Prostate gland (tissue), 2 donors: ENCODE results near the gene EIF3I. TPM values are rescaled to one million over a fixed set of nuclear protein-coding genes. Genes with fewer than 3 reads are reported as not detected.
A peak's percentile ranks its signal among the peaks of the same experiment; 100 is the strongest.

ENCODE experiments used
- DNase-seq: peaks from one replicate; pipeline ENCODE4 v3.0.0-alpha.2; 2019; ENCODE audit warnings: low spot score
- H3K27ac ChIP-seq, 2 donors: fragments of 200-600 bp; sonication (generic); 2 replicates each; pipeline ENCODE4 v1.5.1; 2017 to 2019
- H3K27me3 ChIP-seq: fragments of 200-600 bp; sonication (generic); replicated peaks from 2 replicates; pipeline ENCODE4 v1.5.1; 2019; ENCODE audit not compliant: insufficient read depth
- H3K36me3 ChIP-seq, 2 donors: fragments of 200-600 bp; sonication (generic); 1 replicate in 1 of 2; 2 replicates in 1 of 2; pipeline versions ENCODE4 v1.5.1 to v1.8.1; 2017 to 2019
- H3K4me1 ChIP-seq: fragments of 200-600 bp; sonication (generic); replicated peaks from 2 replicates; pipeline ENCODE4 v1.5.1; 2019
- H3K4me3 ChIP-seq, 2 donors: fragments of 200-600 bp; sonication (generic); 2 replicates each; pipeline ENCODE4 v1.5.1; 2017 to 2019
- H3K9me3 ChIP-seq: fragments of 200-600 bp; sonication (generic); 2 replicates; pipeline ENCODE4 v1.5.1; 2017
- POLR2A ChIP-seq: fragments of 450-650 bp; IDR thresholded peaks from one replicate; pipeline ENCODE4 v1.6.1; 2016; ENCODE audit warnings: antibody characterized with exemption, mild to moderate bottlenecking
- POLR2AphosphoS5 ChIP-seq: sonication (generic); formaldehyde crosslinking; IDR thresholded peaks from one replicate; pipeline ENCODE4 v1.6.1; 2017; ENCODE audit warnings: antibody characterized with exemption
- WGBS: methylation state at CpG from one replicate; pipeline ENCODE4 v1.1.5; 2018; 5-methylcytosine and 5-hydroxymethylcytosine counted together
- intact Hi-C: fragments of 100-400 bp; cut with DNase I; formaldehyde crosslinking; loops from one replicate; pipeline ENCODE4 v1.14.2; 2022
- total RNA-seq, 2 donors: library from RNA; depleted of rRNA; stranded (reverse); fragments of >200 nt; gene quantifications; one replicate each; pipeline ENCODE4 v1.1.0, GENCODE V29; 2016
- TF ChIP-seq, protein P1 (sequence below), 4 experiments: fragments of 200-600 bp in 2 of 4; fragments of 450-650 bp in 2 of 4; sonication (generic) in 2 of 4; IDR thresholded peaks; 1 replicate in 3 of 4; 2 replicates in 1 of 4; pipeline ENCODE4 v1.5.1; 2016 to 2019; ENCODE audit warnings: antibody characterized with exemption in 4 of 4, mild to moderate bottlenecking in 2 of 4, moderate library complexity in 2 of 4

EIF3I gene
- total RNA-seq, 2 donors from 2014 or later, result 158 to 181 TPM

DNA sequence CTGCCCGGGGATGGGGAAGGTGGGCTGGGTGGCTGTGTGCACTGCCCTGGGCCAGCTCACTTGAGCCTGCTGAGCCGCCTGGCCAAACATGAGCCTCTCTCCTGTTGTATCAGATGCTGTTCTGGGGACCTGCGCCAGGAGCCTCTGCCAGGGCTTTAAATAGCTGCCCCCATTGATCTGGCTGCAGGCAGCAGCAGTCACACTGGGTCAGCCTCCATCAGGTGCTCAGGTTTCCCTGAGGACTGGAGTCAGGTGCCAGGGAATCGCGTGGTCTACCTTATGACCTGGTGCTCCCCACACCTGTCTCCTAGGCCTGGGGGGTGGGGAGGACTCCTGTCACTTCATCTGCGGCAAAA, 22.5 kb upstream of the EIF3I start:
- no peak overlapping the region for H3K4me3 ChIP-seq
- DNase-seq, result no peak

DNA sequence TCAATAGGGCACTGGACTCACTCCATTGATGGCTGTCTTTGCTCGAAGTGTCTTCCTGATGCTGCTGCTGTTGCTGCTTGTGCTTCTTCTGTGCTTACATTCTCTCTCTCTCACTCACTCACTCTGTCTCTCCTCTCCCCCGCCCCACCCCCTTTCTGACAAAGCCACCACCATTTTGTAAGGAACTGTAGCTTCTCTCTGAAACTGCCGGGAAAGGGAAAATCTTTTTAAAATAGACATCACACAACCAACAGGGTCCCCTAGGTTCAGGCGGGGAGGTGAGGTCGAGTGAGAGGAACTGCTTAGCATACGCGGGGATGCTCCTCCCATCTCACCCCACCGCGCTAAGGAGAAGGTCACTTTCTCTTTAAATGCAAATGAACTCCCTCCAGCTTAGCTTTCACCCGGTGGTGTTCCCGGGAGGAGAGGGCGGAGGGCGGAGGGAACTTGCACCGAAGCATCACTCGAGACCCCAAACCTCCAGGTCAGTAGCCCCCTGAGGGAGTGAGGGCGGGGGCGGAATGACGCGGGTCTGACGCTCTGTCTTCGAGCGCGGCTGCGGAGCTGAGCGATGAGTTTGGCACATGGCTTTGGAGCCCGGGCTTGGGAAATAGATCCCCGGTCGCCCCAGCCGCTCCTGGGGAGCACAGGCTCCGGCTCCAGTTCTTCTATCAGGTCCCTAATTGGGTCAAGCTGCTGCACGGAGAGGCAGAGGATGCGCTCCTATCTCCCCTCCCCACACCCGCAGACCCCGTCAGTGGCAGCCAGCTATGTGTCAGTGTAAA, 21.8 kb upstream of the EIF3I start, which contains the start of gene CCDC28B:
CCDC28B (plus strand) TSS at position 370 of the 785 bp plus-strand sequence. CDS start 1,341 bp downstream, outside the sequence.
- Histone ChIP-seq H3K27me3 (no peaks in the 10 kb centered on the region), H3K4me1 (peaks cover 4% of the 10 kb centered on the region), H3K4me3 (peak within 1 kb of the TSS; percentile 52 to 53), H3K27ac (peak within 1 kb of the TSS; percentile 75), H3K36me3 (peaks cover 1 to 6% of the 10 kb centered on the region in 2 donors), H3K9me3 (no peaks in the 10 kb centered on the region)
- DNase-seq, result peak; percentile 33
- intact Hi-C loops, result no loop called here
- TF ChIP-seq, protein P1, sequence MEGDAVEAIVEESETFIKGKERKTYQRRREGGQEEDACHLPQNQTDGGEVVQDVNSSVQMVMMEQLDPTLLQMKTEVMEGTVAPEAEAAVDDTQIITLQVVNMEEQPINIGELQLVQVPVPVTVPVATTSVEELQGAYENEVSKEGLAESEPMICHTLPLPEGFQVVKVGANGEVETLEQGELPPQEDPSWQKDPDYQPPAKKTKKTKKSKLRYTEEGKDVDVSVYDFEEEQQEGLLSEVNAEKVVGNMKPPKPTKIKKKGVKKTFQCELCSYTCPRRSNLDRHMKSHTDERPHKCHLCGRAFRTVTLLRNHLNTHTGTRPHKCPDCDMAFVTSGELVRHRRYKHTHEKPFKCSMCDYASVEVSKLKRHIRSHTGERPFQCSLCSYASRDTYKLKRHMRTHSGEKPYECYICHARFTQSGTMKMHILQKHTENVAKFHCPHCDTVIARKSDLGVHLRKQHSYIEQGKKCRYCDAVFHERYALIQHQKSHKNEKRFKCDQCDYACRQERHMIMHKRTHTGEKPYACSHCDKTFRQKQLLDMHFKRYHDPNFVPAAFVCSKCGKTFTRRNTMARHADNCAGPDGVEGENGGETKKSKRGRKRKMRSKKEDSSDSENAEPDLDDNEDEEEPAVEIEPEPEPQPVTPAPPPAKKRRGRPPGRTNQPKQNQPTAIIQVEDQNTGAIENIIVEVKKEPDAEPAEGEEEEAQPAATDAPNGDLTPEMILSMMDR (IDR thresholded peaks at IDR 0.05), result no peak
- TF ChIP-seq POLR2AphosphoS5, result peak; percentile 46
- WGBS, result 1% methylated on average over 34 of the region's 34 CpGs

More for the DNA sequence above, 22.5 kb upstream of the EIF3I start:
- Histone ChIP-seq H3K36me3 (peaks cover 8 to 12% of the 10 kb centered on the region in 2 donors), H3K27me3 (no peaks in the 10 kb centered on the region), H3K27ac (peak overlapping the region; percentile 75), H3K9me3 (no peaks in the 10 kb centered on the region), H3K4me1 (peaks cover 4% of the 10 kb centered on the region)
- no peak for TF ChIP-seq POLR2AphosphoS5
- TF ChIP-seq, protein P1 (IDR thresholded peaks at IDR 0.05), result no peak
- TF ChIP-seq POLR2A, result no peak
- 15% methylated on average over 6 of the region's 6 CpGs for WGBS
- intact Hi-C loops, result no loop called here

DNA sequence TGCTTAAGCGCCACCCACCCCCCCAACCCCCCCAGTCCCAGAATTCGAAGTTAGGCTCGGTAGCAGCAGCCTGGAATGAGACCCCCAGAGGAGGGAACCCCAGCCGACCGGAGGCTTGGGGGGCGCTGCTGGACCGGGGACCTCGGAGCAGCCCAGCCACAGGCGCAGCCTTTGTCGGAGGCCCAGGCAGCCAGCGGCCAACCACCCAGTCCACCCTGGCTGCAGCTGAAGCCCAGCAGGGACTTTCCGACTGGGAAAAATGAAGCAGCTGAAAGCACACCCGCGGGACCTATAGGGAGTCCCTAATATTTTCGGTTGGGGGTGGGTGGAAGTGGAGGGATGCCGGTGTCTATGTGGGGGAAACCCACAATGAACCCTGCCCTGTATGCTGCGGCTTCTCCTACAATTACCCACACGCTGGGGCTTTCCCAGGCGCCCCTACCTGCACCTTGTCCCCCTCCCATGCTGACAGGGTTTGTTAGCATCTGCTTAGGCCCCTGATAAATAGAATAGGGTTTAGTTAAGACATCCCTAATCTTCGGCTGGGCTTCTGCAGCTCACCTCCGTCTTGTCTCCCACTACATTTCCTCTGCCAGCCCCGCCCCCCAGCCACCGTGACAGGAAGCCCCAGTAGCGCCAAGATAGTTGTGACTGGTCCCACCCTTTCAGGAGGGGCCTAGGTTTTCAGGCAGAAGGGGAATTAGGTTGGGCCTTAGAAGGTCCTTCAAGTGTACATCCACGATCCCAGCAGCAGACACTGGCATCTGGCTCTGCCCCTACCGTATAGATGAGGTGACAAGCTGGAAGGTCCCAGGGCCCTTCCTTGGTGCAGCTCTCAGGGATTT, 21.0 kb upstream of the EIF3I start:
- Histone ChIP-seq H3K4me3 (peak overlapping the region; percentile 52 to 53), H3K27me3 (no peaks in the 10 kb centered on the region), H3K27ac (peak overlapping the region; percentile 75), H3K9me3 (no peaks in the 10 kb centered on the region), H3K36me3 (no peaks in the 10 kb centered on the region), H3K4me1 (peaks cover 8% of the 10 kb centered on the region)
- 2% methylated on average over 19 of the region's 26 CpGs for WGBS
- TF ChIP-seq, protein P1 (IDR thresholded peaks at IDR 0.05), result no peak
- TF ChIP-seq POLR2AphosphoS5, result peak; percentile 7
- intact Hi-C loops, result no loop called here
- peak; percentile 46 for DNase-seq

DNA sequence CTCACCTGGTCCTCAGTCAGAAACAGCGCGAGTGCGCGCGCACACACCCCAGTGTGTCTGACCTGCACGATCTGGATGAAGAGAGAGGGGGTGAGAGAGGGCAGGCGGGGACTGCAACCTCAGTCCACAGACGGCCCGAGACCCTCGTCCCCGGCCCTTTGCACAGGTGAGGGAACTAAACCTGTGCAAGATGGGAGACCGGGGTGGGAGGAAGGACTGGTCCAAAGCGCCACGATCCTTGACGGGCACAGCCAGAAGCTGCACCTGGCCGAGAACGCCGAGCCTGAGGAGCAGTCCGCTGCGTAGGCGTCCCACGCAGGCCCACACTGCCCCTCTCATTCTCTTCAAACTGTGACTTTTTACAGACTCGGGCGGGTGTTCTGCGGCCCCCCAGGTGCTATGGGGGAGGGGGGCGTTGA, 17.3 kb upstream of the EIF3I start:
- H3K27ac ChIP-seq, result peak overlapping the region; percentile 37 to 58
- 18% methylated on average over 26 of the region's 26 CpGs for WGBS

More for the DNA sequence above, 17.3 kb upstream of the EIF3I start:
- TF ChIP-seq POLR2AphosphoS5, result no peak
- TF ChIP-seq, protein P1 (IDR thresholded peaks at IDR 0.05), result no peak
- TF ChIP-seq POLR2A, result no peak
- Histone ChIP-seq H3K27me3 (no peaks in the 10 kb centered on the region), H3K9me3 (no peaks in the 10 kb centered on the region), H3K36me3 (no peaks in the 10 kb centered on the region), H3K4me3 (peak overlapping the region; percentile 52 to 61), H3K4me1 (peaks cover 10% of the 10 kb centered on the region)
- intact Hi-C loops, result no loop called here
- DNase-seq, result no peak
